Nephron (organoid): Measurements from ENCODE around the gene ARID1B.

Experiments
- H3K27ac Mint-ChIP-seq, 3 experiments: 2 replicates each; pipeline ENCODE4 v1.8.0; 2020; ENCODE audit warnings: mixed read lengths in 3 of 3, mild to moderate bottlenecking in 2 of 3, moderate library complexity in 1 of 3
- H3K27me3 Mint-ChIP-seq: 2 replicates; pipeline ENCODE4 v1.8.0; 2021; ENCODE audit warnings: low read depth, mild to moderate bottlenecking, moderate library complexity, mixed read lengths
- H3K36me3 Mint-ChIP-seq: 2 replicates; pipeline ENCODE4 v1.8.0; 2020; ENCODE audit warnings: low read depth, mixed read lengths
- H3K4me1 Mint-ChIP-seq: 2 replicates; pipeline ENCODE4 v1.8.0; 2020; ENCODE audit warnings: mixed read lengths
- H3K4me3 Mint-ChIP-seq, 3 experiments: 2 replicates each; pipeline ENCODE4 v1.8.0; 2020; ENCODE audit warnings: mild to moderate bottlenecking in 3 of 3, mixed read lengths in 3 of 3, moderate library complexity in 2 of 3
- H3K9me3 Mint-ChIP-seq: 2 replicates; pipeline ENCODE4 v1.8.0; 2020; ENCODE audit warnings: mixed read lengths
- TF ChIP-seq, protein P1 (sequence below), 3 experiments: fragments of 200-600 bp; sonication (generic); IDR thresholded peaks; one replicate each; pipeline ENCODE4 v1.5.0; 2021; ENCODE audit warnings: antibody characterized with exemption in 3 of 3; ENCODE audit not compliant: unreplicated experiment in 3 of 3

Gene ARID1B

DNA sequence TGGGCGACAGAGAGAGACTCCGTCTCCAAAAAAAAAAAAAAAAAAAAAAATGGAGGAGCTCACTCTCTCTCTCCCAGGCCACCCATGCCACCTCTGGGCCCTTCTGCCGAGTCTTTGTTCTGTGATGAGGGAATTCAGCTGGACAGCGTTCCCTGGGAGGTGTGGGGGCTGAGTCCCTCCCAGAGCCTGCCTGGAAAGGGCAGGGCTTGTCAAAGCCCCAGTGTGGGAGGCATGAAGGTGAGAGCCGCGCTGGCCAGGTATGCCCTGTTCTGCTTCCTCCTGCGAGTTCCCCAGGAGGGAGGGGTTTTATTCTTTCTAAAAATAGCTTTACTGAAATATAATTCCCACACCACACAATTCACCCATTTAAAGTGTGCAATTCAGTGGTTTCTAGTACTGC, 476.5 kb downstream of the ARID1B start:
- H3K4me1 Mint-ChIP-seq = peaks cover 57% of the 10 kb centered on the region
- TF ChIP-seq, protein P1, sequence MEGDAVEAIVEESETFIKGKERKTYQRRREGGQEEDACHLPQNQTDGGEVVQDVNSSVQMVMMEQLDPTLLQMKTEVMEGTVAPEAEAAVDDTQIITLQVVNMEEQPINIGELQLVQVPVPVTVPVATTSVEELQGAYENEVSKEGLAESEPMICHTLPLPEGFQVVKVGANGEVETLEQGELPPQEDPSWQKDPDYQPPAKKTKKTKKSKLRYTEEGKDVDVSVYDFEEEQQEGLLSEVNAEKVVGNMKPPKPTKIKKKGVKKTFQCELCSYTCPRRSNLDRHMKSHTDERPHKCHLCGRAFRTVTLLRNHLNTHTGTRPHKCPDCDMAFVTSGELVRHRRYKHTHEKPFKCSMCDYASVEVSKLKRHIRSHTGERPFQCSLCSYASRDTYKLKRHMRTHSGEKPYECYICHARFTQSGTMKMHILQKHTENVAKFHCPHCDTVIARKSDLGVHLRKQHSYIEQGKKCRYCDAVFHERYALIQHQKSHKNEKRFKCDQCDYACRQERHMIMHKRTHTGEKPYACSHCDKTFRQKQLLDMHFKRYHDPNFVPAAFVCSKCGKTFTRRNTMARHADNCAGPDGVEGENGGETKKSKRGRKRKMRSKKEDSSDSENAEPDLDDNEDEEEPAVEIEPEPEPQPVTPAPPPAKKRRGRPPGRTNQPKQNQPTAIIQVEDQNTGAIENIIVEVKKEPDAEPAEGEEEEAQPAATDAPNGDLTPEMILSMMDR (IDR thresholded peaks at IDR 0.05; ENCODE audit: unreplicated experiment in 3 of 3) = no peak
- peaks cover 4% of the 10 kb centered on the region for H3K9me3 Mint-ChIP-seq
- peak overlapping the region in 1 of 3 experiments; percentile 73 for H3K27ac Mint-ChIP-seq
- H3K27me3 Mint-ChIP-seq = peaks cover 29% of the 10 kb centered on the region
- no peak overlapping the region for H3K4me3 Mint-ChIP-seq
- H3K36me3 Mint-ChIP-seq = no peaks in the 10 kb centered on the region

- H3K36me3 Mint-ChIP-seq = no peaks in the 10 kb centered on the region
- H3K27ac Mint-ChIP-seq = no peak overlapping the region
- no peak overlapping the region for H3K4me3 Mint-ChIP-seq
- peaks cover 57% of the 10 kb centered on the region for H3K4me1 Mint-ChIP-seq
- peaks cover 26% of the 10 kb centered on the region for H3K27me3 Mint-ChIP-seq
- TF ChIP-seq, protein P1 (IDR thresholded peaks at IDR 0.05; ENCODE audit: unreplicated experiment in 3 of 3) = no peak
- peaks cover 4% of the 10 kb centered on the region for H3K9me3 Mint-ChIP-seq
Measured at GRCh38 chr6:157254538-157254937, 477.4 kb downstream of the ARID1B start.

GRCh38 chr6:157255079-157255478, 477.9 kb downstream of the ARID1B start:
- Mint-ChIP-seq H3K36me3 (no peaks in the 10 kb centered on the region), H3K4me1 (peaks cover 56% of the 10 kb centered on the region), H3K9me3 (peaks cover 2% of the 10 kb centered on the region), H3K27me3 (peaks cover 21% of the 10 kb centered on the region), H3K27ac (no peak overlapping the region), H3K4me3 (no peak overlapping the region)
- TF ChIP-seq, protein P1 (IDR thresholded peaks at IDR 0.05; ENCODE audit: unreplicated experiment in 3 of 3) = no peak

- Mint-ChIP-seq H3K27ac (no peak overlapping the region), H3K4me1 (peaks cover 39% of the 10 kb centered on the region), H3K4me3 (no peak overlapping the region), H3K9me3 (no peaks in the 10 kb centered on the region), H3K36me3 (no peaks in the 10 kb centered on the region), H3K27me3 (peaks cover 11% of the 10 kb centered on the region)
- TF ChIP-seq, protein P1 (IDR thresholded peaks at IDR 0.05; ENCODE audit: unreplicated experiment in 3 of 3) = no peak
Measured at GRCh38 chr6:157258878-157259277, 481.7 kb downstream of the ARID1B start.

- TF ChIP-seq, protein P1 (IDR thresholded peaks at IDR 0.05; ENCODE audit: unreplicated experiment in 3 of 3) = no peak
- Mint-ChIP-seq H3K4me1 (peaks cover 39% of the 10 kb centered on the region), H3K9me3 (no peaks in the 10 kb centered on the region), H3K27ac (peak overlapping the region in 1 of 3 experiments; percentile 33), H3K36me3 (no peaks in the 10 kb centered on the region), H3K27me3 (peaks cover 11% of the 10 kb centered on the region), H3K4me3 (no peak overlapping the region)
Measured at GRCh38 chr6:157259443-157259842, 482.3 kb downstream of the ARID1B start.
